Mesendoderm (in vitro differentiated cells): Measurements from ENCODE around the gene CDK3.

Source experiments
- DNase-seq: peaks from one replicate; pipeline ENCODE4 v3.0.0; 2013
- H2AK5ac ChIP-seq: 2 replicates; pipeline ENCODE4 v1.6.1; 2013; ENCODE audit warnings: low read length, inconsistent platforms
- H2BK120ac ChIP-seq: 2 replicates; pipeline ENCODE4 v1.6.1; 2013; ENCODE audit warnings: low read depth, mild to moderate bottlenecking, low read length, moderate library complexity, mixed read lengths
- H2BK15ac ChIP-seq: replicated peaks from 2 replicates; pipeline ENCODE4 v1.6.1; 2013; ENCODE audit warnings: low read depth, mild to moderate bottlenecking, moderate library complexity
- H2BK5ac ChIP-seq: 2 replicates; pipeline ENCODE4 v1.6.1; 2013; ENCODE audit warnings: low read length, inconsistent platforms
- H3K18ac ChIP-seq: 2 replicates; pipeline ENCODE4 v1.6.1; 2013; ENCODE audit warnings: mild to moderate bottlenecking, low read length, mixed read lengths
- H3K23ac ChIP-seq: one replicate; pipeline ENCODE4 v1.6.1; 2013; ENCODE audit warnings: low read length
- H3K27ac ChIP-seq: 2 replicates; pipeline ENCODE4 v1.5.1; 2013; ENCODE audit warnings: low read depth, mild to moderate bottlenecking, inconsistent platforms, low read length, moderate library complexity
- H3K27me3 ChIP-seq: 2 replicates; pipeline ENCODE4 v1.6.1; 2013; ENCODE audit warnings: low read length, control low read depth, mild to moderate bottlenecking, inconsistent platforms; ENCODE audit not compliant: insufficient read depth, poor library complexity
- H3K36me3 ChIP-seq: 2 replicates; pipeline ENCODE4 v1.6.1; 2013; ENCODE audit warnings: low read length, inconsistent platforms; ENCODE audit not compliant: control insufficient read depth, insufficient read depth
- H3K4ac ChIP-seq: one replicate; pipeline ENCODE4 v1.6.1; 2013; ENCODE audit warnings: low read depth, mild to moderate bottlenecking, low read length, moderate library complexity
- H3K4me1 ChIP-seq: 2 replicates; pipeline ENCODE4 v1.6.1; 2013; ENCODE audit warnings: low read depth, low read length, inconsistent platforms; ENCODE audit not compliant: control insufficient read depth
- H3K4me2 ChIP-seq: 2 replicates; pipeline ENCODE4 v1.6.1; 2013; ENCODE audit warnings: low read length
- H3K4me3 ChIP-seq: 2 replicates; pipeline ENCODE4 v1.5.1; 2013; ENCODE audit warnings: mild to moderate bottlenecking, low read length
- H3K56ac ChIP-seq: one replicate; pipeline ENCODE4 v1.6.1; 2013; ENCODE audit warnings: low read length
- H3K79me1 ChIP-seq: 2 replicates; pipeline ENCODE4 v1.6.1; 2013; ENCODE audit warnings: low read length, inconsistent platforms
- H3K79me2 ChIP-seq: 2 replicates; pipeline ENCODE4 v1.6.1; 2013; ENCODE audit warnings: mild to moderate bottlenecking, low read length; ENCODE audit not compliant: control insufficient read depth, insufficient read depth
- H3K9ac ChIP-seq: 2 replicates; pipeline ENCODE4 v1.6.1; 2013; ENCODE audit warnings: low read length, inconsistent platforms
- H4K5ac ChIP-seq: one replicate; pipeline ENCODE4 v1.6.1; 2013; ENCODE audit warnings: low read length
- H4K8ac ChIP-seq: one replicate; pipeline ENCODE4 v1.6.1; 2013; ENCODE audit warnings: low read depth, mild to moderate bottlenecking, control low read depth, low read length, moderate library complexity
- WGBS: extraction: QIAGEN DNeasy Blood & Tissue Kit; methylation state at CpG from one replicate; pipeline ENCODE4 v1.1.7; 2013; ENCODE audit warnings: low lambda C conversion rate, missing lambda C conversion rate; ENCODE audit not compliant: insufficient coverage; ENCODE audit errors: extremely low coverage; 5-methylcytosine and 5-hydroxymethylcytosine counted together

The CDK3 gene

GRCh38 chr17:76025294-76025693, 24.6 kb downstream of the CDK3 start:
- H3K27me3 ChIP-seq = no peaks in the 10 kb centered on the region
- no peak overlapping the region for H2AK5ac ChIP-seq
- DNase-seq = no peak
- H3K4me3 ChIP-seq = no peak overlapping the region
- H2BK5ac ChIP-seq = no peak overlapping the region
- no peak overlapping the region for H3K18ac ChIP-seq
- no peaks in the 10 kb centered on the region for H3K36me3 ChIP-seq
- no peak overlapping the region for H3K9ac ChIP-seq
- no peak overlapping the region for H2BK15ac ChIP-seq
- H4K5ac ChIP-seq = no peak overlapping the region
- no peak overlapping the region for H3K4me2 ChIP-seq
- no peak overlapping the region for H2BK120ac ChIP-seq
- no peak overlapping the region for H4K8ac ChIP-seq
- no peaks in the 10 kb centered on the region for H3K79me2 ChIP-seq
- no peak overlapping the region for H3K4ac ChIP-seq
- H3K23ac ChIP-seq = no peak overlapping the region
- no peaks in the 10 kb centered on the region for H3K79me1 ChIP-seq
- no peak overlapping the region for H3K56ac ChIP-seq
- no peaks in the 10 kb centered on the region for H3K4me1 ChIP-seq
- no peak overlapping the region for H3K27ac ChIP-seq
- WGBS = no CpG with 5 or more reads among the region's 12 CpGs

- no peak overlapping the region for H3K4me2 ChIP-seq
- H3K4me3 ChIP-seq = no peak overlapping the region
- no peaks in the 10 kb centered on the region for H3K4me1 ChIP-seq
- no peak overlapping the region for H3K9ac ChIP-seq
- no peak overlapping the region for H3K27ac ChIP-seq
- WGBS = no CpG with 5 or more reads among the region's 15 CpGs
- H3K56ac ChIP-seq = peak overlapping the region; percentile 49
- no peak overlapping the region for H2BK15ac ChIP-seq
- no peak overlapping the region for H2AK5ac ChIP-seq
- no peaks in the 10 kb centered on the region for H3K27me3 ChIP-seq
- H3K79me2 ChIP-seq = no peaks in the 10 kb centered on the region
- H3K79me1 ChIP-seq = no peaks in the 10 kb centered on the region
- H3K4ac ChIP-seq = no peak overlapping the region
- no peak overlapping the region for H4K8ac ChIP-seq
- no peak overlapping the region for H3K23ac ChIP-seq
- no peak overlapping the region for H4K5ac ChIP-seq
- H3K36me3 ChIP-seq = no peaks in the 10 kb centered on the region
- H3K18ac ChIP-seq = no peak overlapping the region
- no peak overlapping the region for H2BK5ac ChIP-seq
- H2BK120ac ChIP-seq = no peak overlapping the region
- DNase-seq = no peak
These were observed 26.1 kb downstream of the CDK3 start for GRCh38 chr17:76026714-76027158.

- no peak within 1 kb of the TSS for H3K4me3 ChIP-seq
- no peak within 1 kb of the TSS for H2BK15ac ChIP-seq
- no peaks in the 10 kb centered on the region for H3K79me2 ChIP-seq
- H3K18ac ChIP-seq = no peak within 1 kb of the TSS
- H4K8ac ChIP-seq = no peak within 1 kb of the TSS
- H3K4me2 ChIP-seq = no peak within 1 kb of the TSS
- H2BK5ac ChIP-seq = no peak within 1 kb of the TSS
- no peaks in the 10 kb centered on the region for H3K36me3 ChIP-seq
- no peak within 1 kb of the TSS for H2BK120ac ChIP-seq
- DNase-seq = no peak
- no peaks in the 10 kb centered on the region for H3K79me1 ChIP-seq
- no peak within 1 kb of the TSS for H3K27ac ChIP-seq
- no peak within 1 kb of the TSS for H2AK5ac ChIP-seq
- no CpG with 5 or more reads among the region's 24 CpGs for WGBS
- no peak within 1 kb of the TSS for H4K5ac ChIP-seq
- H3K56ac ChIP-seq = peak within 1 kb of the TSS; percentile 49
- H3K9ac ChIP-seq = no peak within 1 kb of the TSS
- no peaks in the 10 kb centered on the region for H3K4me1 ChIP-seq
- H3K23ac ChIP-seq = no peak within 1 kb of the TSS
- H3K27me3 ChIP-seq = no peaks in the 10 kb centered on the region
- no peak within 1 kb of the TSS for H3K4ac ChIP-seq
These were observed 26.6 kb downstream of the CDK3 start, which contains the start of gene EVPL for GRCh38 chr17:76027159-76027839. TSS of gene EVPL (minus strand) at chr17:76027306. CDS start at chr17:76027198, 108 bp downstream.

- no peak overlapping the region for H2BK120ac ChIP-seq
- no CpG with 5 or more reads among the region's 20 CpGs for WGBS
- no peak overlapping the region for H2BK5ac ChIP-seq
- no peak overlapping the region for H4K8ac ChIP-seq
- no peaks in the 10 kb centered on the region for H3K79me1 ChIP-seq
- no peak overlapping the region for H2BK15ac ChIP-seq
- H2AK5ac ChIP-seq = no peak overlapping the region
- DNase-seq = no peak
- no peaks in the 10 kb centered on the region for H3K36me3 ChIP-seq
- no peak overlapping the region for H3K4me2 ChIP-seq
- H3K23ac ChIP-seq = no peak overlapping the region
- no peak overlapping the region for H4K5ac ChIP-seq
- no peaks in the 10 kb centered on the region for H3K27me3 ChIP-seq
- no peaks in the 10 kb centered on the region for H3K4me1 ChIP-seq
- no peaks in the 10 kb centered on the region for H3K79me2 ChIP-seq
- no peak overlapping the region for H3K4ac ChIP-seq
- H3K4me3 ChIP-seq = no peak overlapping the region
- no peak overlapping the region for H3K9ac ChIP-seq
- H3K56ac ChIP-seq = no peak overlapping the region
- H3K27ac ChIP-seq = no peak overlapping the region
- H3K18ac ChIP-seq = no peak overlapping the region
These were observed 31.6 kb downstream of the CDK3 start for GRCh38 chr17:76032073-76032779.

GRCh38 chr17:76032780-76033108, 32.1 kb downstream of the CDK3 start:
- Histone ChIP-seq H3K18ac (no peak overlapping the region), H2BK15ac (no peak overlapping the region), H4K8ac (no peak overlapping the region), H4K5ac (no peak overlapping the region), H3K4me3 (no peak overlapping the region), H2BK120ac (no peak overlapping the region), H3K56ac (no peak overlapping the region), H2AK5ac (no peak overlapping the region), H3K23ac (no peak overlapping the region), H3K27ac (no peak overlapping the region), H3K36me3 (no peaks in the 10 kb centered on the region), H3K4me1 (no peaks in the 10 kb centered on the region), H3K79me2 (no peaks in the 10 kb centered on the region), H3K4me2 (no peak overlapping the region), H3K79me1 (no peaks in the 10 kb centered on the region), H3K4ac (no peak overlapping the region), H2BK5ac (no peak overlapping the region), H3K9ac (no peak overlapping the region), H3K27me3 (no peaks in the 10 kb centered on the region)
- no peak for DNase-seq
- WGBS = no CpG with 5 or more reads among the region's 5 CpGs
